GM12878 (cell line): ENCODE results near the gene REEP3. TPM values are rescaled to one million over a fixed set of nuclear protein-coding genes. Genes with fewer than 3 reads are reported as not detected.

ENCODE experiments used
- BCLAF1 ChIP-seq: fragments of 450-650 bp; IDR thresholded peaks from 2 replicates; pipeline ENCODE4 v1.6.1; 2017; ENCODE audit warnings: antibody characterized with exemption, mild to moderate bottlenecking, moderate library complexity
- BRCA1 ChIP-seq: IDR thresholded peaks from 2 replicates; pipeline ENCODE4 v1.6.1; 2011; ENCODE audit warnings: low read depth, low read length, improper control_type of control experiment
- CHD1 ChIP-seq: IDR thresholded peaks from 2 replicates; pipeline ENCODE4 v1.6.1; 2012; ENCODE audit warnings: low read depth, low read length, improper control_type of control experiment
- CHD2 ChIP-seq: IDR thresholded peaks from 2 replicates; pipeline ENCODE4 v1.6.1; 2011; ENCODE audit warnings: low read depth, low read length, improper control_type of control experiment, borderline replicate concordance
- EED ChIP-seq: sonication (generic); IDR thresholded peaks from 2 replicates; pipeline ENCODE4 v1.6.1; 2016; ENCODE audit warnings: antibody characterized with exemption, low read depth
- ELK1 ChIP-seq: IDR thresholded peaks from 2 replicates; pipeline ENCODE4 v1.6.1; 2012; ENCODE audit warnings: low read depth, low read length, improper control_type of control experiment
- FOS ChIP-seq: IDR thresholded peaks from 3 replicates; pipeline ENCODE4 v1.6.1; 2011; ENCODE audit warnings: borderline replicate concordance; ENCODE audit not compliant: insufficient read length; ENCODE audit errors: extremely low read depth
- FOXM1 ChIP-seq: IDR thresholded peaks from 2 replicates; pipeline ENCODE4 v1.6.1; 2012; ENCODE audit warnings: low read depth, mild to moderate bottlenecking, inconsistent platforms, low read length, moderate library complexity
- GATAD2B ChIP-seq: fragments of 450-650 bp; conservative IDR thresholded peaks from 2 replicates; pipeline ENCODE4 v1.6.1; 2017; ENCODE audit warnings: low read depth, mild to moderate bottlenecking, moderate library complexity
- IKZF1 ChIP-seq: fragments of 450-650 bp; conservative IDR thresholded peaks from 2 replicates; pipeline ENCODE4 v1.6.1; 2017; ENCODE audit warnings: antibody characterized with exemption, mild to moderate bottlenecking
- KAT2A ChIP-seq: conservative IDR thresholded peaks from 2 replicates; pipeline ENCODE4 v1.6.1; 2011; ENCODE audit warnings: low read depth, low read length; ENCODE audit not compliant: control insufficient read depth
- KDM1A ChIP-seq: fragments of 200-600 bp; sonication (generic); IDR thresholded peaks from 2 replicates; pipeline ENCODE4 v1.6.1; 2016; ENCODE audit warnings: borderline replicate concordance
- LARP7 ChIP-seq: fragments of 450-650 bp; IDR thresholded peaks from 2 replicates; pipeline ENCODE4 v1.6.1; 2017; ENCODE audit warnings: mild to moderate bottlenecking
- MAX ChIP-seq: IDR thresholded peaks from 2 replicates; pipeline ENCODE4 v1.6.1; 2012; ENCODE audit warnings: low read depth, low read length, improper control_type of control experiment
- MXI1 ChIP-seq: fragments of 150-350 bp; IDR thresholded peaks from 2 replicates; pipeline ENCODE4 v1.6.1; 2011; ENCODE audit warnings: low read depth, mild to moderate bottlenecking, inconsistent platforms, low read length, improper control_type of control experiment
- MYC ChIP-seq: IDR thresholded peaks from 2 replicates; pipeline ENCODE4 v1.6.1; 2011; ENCODE audit warnings: mild to moderate bottlenecking, low read length, moderate library complexity, inconsistent platforms; ENCODE audit not compliant: insufficient read depth, insufficient replicate concordance, insufficient read length, severe bottlenecking
- PAX5 ChIP-seq: IDR thresholded peaks from 2 replicates; pipeline ENCODE4 v1.6.1; 2011; ENCODE audit warnings: low read depth, low read length, borderline replicate concordance
- PAX8 ChIP-seq: fragments of 450-650 bp; IDR thresholded peaks from 2 replicates; pipeline ENCODE4 v1.6.1; 2017; ENCODE audit warnings: mild to moderate bottlenecking, moderate library complexity
- POLR2AphosphoS2 ChIP-seq: IDR thresholded peaks from 2 replicates; pipeline ENCODE4 v1.6.1; 2011; ENCODE audit warnings: low read depth, mild to moderate bottlenecking, low read length, improper control_type of control experiment, moderate library complexity
- POU2F2 ChIP-seq: IDR thresholded peaks from 3 replicates; pipeline ENCODE4 v1.6.1; 2011; ENCODE audit warnings: low read depth, mild to moderate bottlenecking, low read length, borderline replicate concordance
- RAD21 ChIP-seq: IDR thresholded peaks from 2 replicates; pipeline ENCODE4 v1.6.1; 2011; ENCODE audit warnings: mild to moderate bottlenecking, low read depth, low read length, moderate library complexity; ENCODE audit not compliant: insufficient read depth
- SIN3A ChIP-seq: IDR thresholded peaks from 2 replicates; pipeline ENCODE4 v1.6.1; 2012; ENCODE audit warnings: low read depth, low read length, improper control_type of control experiment
- SIX5 ChIP-seq: IDR thresholded peaks from 2 replicates; pipeline ENCODE4 v1.6.1; 2011; ENCODE audit warnings: mild to moderate bottlenecking, low read depth, low read length, moderate library complexity; ENCODE audit not compliant: severe bottlenecking
- SMARCA5 ChIP-seq: fragments of 450-650 bp; IDR thresholded peaks from 2 replicates; pipeline ENCODE4 v1.6.1; 2017; ENCODE audit warnings: mild to moderate bottlenecking
- SRF ChIP-seq, 2 experiments: IDR thresholded peaks; 2 replicates each; pipeline ENCODE4 v1.6.1; 2011; ENCODE audit warnings: low read depth in 2 of 2, low read length in 2 of 2, mild to moderate bottlenecking in 1 of 2, moderate library complexity in 1 of 2
- SUZ12 ChIP-seq: fragments of 200-600 bp; sonication (generic); IDR thresholded peaks from one replicate; pipeline ENCODE4 v1.6.1; 2018; ENCODE audit warnings: antibody characterized with exemption, mild to moderate bottlenecking; ENCODE audit not compliant: unreplicated experiment
- TCF12 ChIP-seq: IDR thresholded peaks from 2 replicates; pipeline ENCODE4 v1.6.1; 2011; ENCODE audit warnings: low read depth, mild to moderate bottlenecking, low read length
- ZNF207 ChIP-seq: fragments of 450-650 bp; IDR thresholded peaks from 2 replicates; pipeline ENCODE4 v1.6.1; 2014; ENCODE audit warnings: antibody characterized with exemption, mild to moderate bottlenecking, borderline replicate concordance
- polyA plus RNA-seq, 11 experiments: library from polyadenylated mRNA; depleted of rRNA in 4 of 11; unstranded in 6 of 11; stranded (reverse) in 5 of 11; fragments of >200 nt; fragmentation: Nextera tagmentation in 4 of 11; fragmentation: Illumina TruSeq in 1 of 11; extraction: Ambion mirVana in 4 of 11; extraction: Trizol in 1 of 11; gene quantifications; 1 replicate in 1 of 11; 2 replicates in 10 of 11; pipeline versions ENCODE4 v1.2.1 to v1.2.3, GENCODE V29; 2011 to 2016; ENCODE audit warnings: inconsistent platforms in 2 of 11, missing spikeins in 2 of 11, low read depth in 1 of 11
- total RNA-seq, 4 experiments: library from RNA; depleted of rRNA in 3 of 4; stranded (reverse); fragments of >200 nt in 3 of 4; fragmentation: Illumina TruSeq in 1 of 4; extraction: Trizol in 1 of 4; gene quantifications; 2 replicates each; pipeline versions ENCODE4 v1.2.1 to v1.2.3, GENCODE V29; 2013 to 2021

The REEP3 gene
- total and polyA plus RNA-seq, 10 of the 15 experiments (the other 5 are each of a cell fraction or from before 2014, with no cell fraction given): 4.9 to 25.9 (median 16.2) TPM

GRCh38 chr10:63520500-63521415 lies at the start of gene REEP3 (continued):
- no peak for TF ChIP-seq SRF (IDR thresholded peaks at IDR 0.05; ENCODE audit: low read depth in 2 of 2, low read length in 2 of 2)
- no peak for TF ChIP-seq PAX5
- TF ChIP-seq FOXM1: no peak
- TF ChIP-seq BCLAF1: no peak
- no peak for TF ChIP-seq RAD21
- no peak for TF ChIP-seq POLR2AphosphoS2
- TF ChIP-seq GATAD2B: peak; percentile 16
- TF ChIP-seq CHD1: no peak
- TF ChIP-seq LARP7: 0 out of 2 replicates have a peak, but pooled peaks have one; percentile 30
- peak; percentile 9; the same call in 1 of the 2 replicates for TF ChIP-seq IKZF1
- no peak for TF ChIP-seq MAX
- 0 out of 2 replicates have a peak, but pooled peaks have one; percentile 32 for TF ChIP-seq ZNF207
- no peak for TF ChIP-seq SMARCA5
- no peak for TF ChIP-seq ELK1
- TF ChIP-seq KAT2A: no peak
- no peak for TF ChIP-seq FOS
- TF ChIP-seq MXI1: no peak; the same call in 1 of the 2 replicates
- TF ChIP-seq BRCA1: no peak
- no peak for TF ChIP-seq MYC
- no peak; the same call in 1 of the 2 replicates for TF ChIP-seq EED
- no peak for TF ChIP-seq CHD2
- peak; percentile 9; the same call in 1 of the 2 replicates for TF ChIP-seq SIN3A
- no peak for TF ChIP-seq SIX5
- no peak for TF ChIP-seq POU2F2
- TF ChIP-seq KDM1A: no peak
- TF ChIP-seq PAX8: no peak
- no peak for TF ChIP-seq TCF12
- no peak for TF ChIP-seq SUZ12
